OCI-LY7 (cell line): ENCODE measurements around the gene CNOT3. TPM values are rescaled to one million over a fixed set of nuclear protein-coding genes. Genes with fewer than 3 reads are reported as not detected.

Experiments
- BruUV-seq: library from RNA; stranded (reverse); fragments of 400-500 nt; replicated peaks from 2 replicates; lab custom pipeline; 2021; lab: Mats Ljungman, UMichigan
- CTCF ChIA-PET: fragments of 300-600 bp; sonication (Branson Sonifier 250); formaldehyde crosslinking; loops from one replicate; lab custom pipeline; 2022; ENCODE audit warnings: antibody characterized with exemption; ENCODE audit not compliant: unreplicated experiment; lab: Charles Lee
- POLR2A ChIA-PET: fragments of 300-600 bp; sonication (Branson Sonifier 250); formaldehyde crosslinking; loops from one replicate; lab custom pipeline; 2022; ENCODE audit warnings: antibody characterized with exemption; lab: Charles Lee
- DNase-seq: peaks from one replicate; pipeline ENCODE4 v3.0.0-alpha.2; 2015; ENCODE audit warnings: low spot score
- H2AFZ ChIP-seq: fragments of 200-600 bp; sonication (generic), shearing (Covaris generic); 2 replicates; pipeline ENCODE4 v1.6.1; 2014; ENCODE audit warnings: mild to moderate bottlenecking, antibody characterized with exemption, low read length, moderate library complexity
- H3K27ac ChIP-seq: fragments of 200-600 bp; sonication (generic); 2 replicates; pipeline ENCODE4 v1.5.1; 2014; ENCODE audit warnings: mixed run types, low read depth, mild to moderate bottlenecking, moderate library complexity, low read length, inconsistent platforms; ENCODE audit not compliant: poor library complexity, severe bottlenecking
- H3K36me3 ChIP-seq: fragments of 200-600 bp; sonication (generic); 2 replicates; pipeline ENCODE4 v1.6.1; 2014; ENCODE audit warnings: mild to moderate bottlenecking, antibody characterized with exemption, low read length, moderate library complexity, mixed read lengths; ENCODE audit not compliant: insufficient read depth
- H3K4me1 ChIP-seq: fragments of 200-600 bp; sonication (generic); 2 replicates; pipeline ENCODE4 v1.5.1; 2014; ENCODE audit warnings: mild to moderate bottlenecking, low read length; ENCODE audit not compliant: insufficient read depth, poor library complexity, severe bottlenecking
- H3K4me2 ChIP-seq: fragments of 200-600 bp; sonication (generic); 2 replicates; pipeline ENCODE4 v1.6.1; 2014; ENCODE audit warnings: mild to moderate bottlenecking, low read length
- H3K4me3 ChIP-seq: fragments of 200-600 bp; sonication (generic); 2 replicates; pipeline ENCODE4 v1.5.1; 2014; ENCODE audit warnings: mild to moderate bottlenecking, low read depth, low read length; ENCODE audit not compliant: poor library complexity, severe bottlenecking
- H3K79me2 ChIP-seq: fragments of 200-600 bp; sonication (generic); 2 replicates; pipeline ENCODE4 v1.6.1; 2016; ENCODE audit warnings: low read depth, mild to moderate bottlenecking, low read length, moderate library complexity, mixed read lengths; ENCODE audit not compliant: insufficient read depth
- H3K9me2 ChIP-seq: fragments of 200-600 bp; sonication (generic); 2 replicates; pipeline ENCODE4 v1.6.1; 2016; ENCODE audit warnings: mild to moderate bottlenecking, low read length, mixed read lengths; ENCODE audit not compliant: insufficient read depth
- H3K9me3 ChIP-seq: fragments of 200-600 bp; sonication (generic); 2 replicates; pipeline ENCODE4 v1.6.1; 2014; ENCODE audit warnings: mild to moderate bottlenecking, mixed run types, low read length, mixed read lengths
- H4K20me1 ChIP-seq: fragments of 200-600 bp; sonication (generic); 2 replicates; pipeline ENCODE4 v1.6.1; 2014; ENCODE audit warnings: mild to moderate bottlenecking, antibody characterized with exemption, low read length, moderate library complexity, mixed read lengths; ENCODE audit not compliant: insufficient read depth
- EZH2phosphoT487 ChIP-seq: fragments of 200-600 bp; sonication (generic); IDR thresholded peaks from 2 replicates; pipeline ENCODE4 v1.6.1; 2018; ENCODE audit warnings: low read depth, borderline replicate concordance, mild to moderate bottlenecking, mixed run types, antibody characterized with exemption, low read length, moderate library complexity, mixed read lengths
- intact Hi-C: fragments of 100-400 bp; cut with micrococcal nuclease; formaldehyde crosslinking; loops from one replicate; pipeline ENCODE4 v1.10.0; 2022; ENCODE audit not compliant: unreplicated experiment
- total RNA-seq, 2 experiments: library from RNA; depleted of rRNA in 1 of 2; stranded (reverse); fragments of >200 nt in 1 of 2; shearing (Covaris generic) in 1 of 2; gene quantifications; 2 replicates each; pipeline ENCODE4 v1.2.3, GENCODE V29; 2014 to 2022
- TF ChIP-seq, protein P1 (sequence below): fragments of 200-600 bp; sonication (generic); conservative IDR thresholded peaks from 2 replicates; pipeline ENCODE4 v1.5.1; 2014; ENCODE audit warnings: mild to moderate bottlenecking, antibody characterized with exemption, low read length, moderate library complexity, mixed read lengths

Gene CNOT3
- total RNA-seq, 2 experiments from 2014 or later, result 18.4 to 54.8 TPM

- intact Hi-C loops, result no loop called here
- CTCF ChIA-PET, result no interaction called here
- Histone ChIP-seq H3K9me2 (no peaks in the 10 kb centered on the region), H3K27ac (no peak within 1 kb of the TSS), H3K4me3 (no peak within 1 kb of the TSS), H3K9me3 (no peaks in the 10 kb centered on the region), H3K79me2 (no peaks in the 10 kb centered on the region), H3K4me1 (peaks cover 14% of the 10 kb centered on the region), H2AFZ (no peak within 1 kb of the TSS), H3K4me2 (peak within 1 kb of the TSS; percentile 30; the same call in 1 of the 2 replicates), H4K20me1 (no peaks in the 10 kb centered on the region), H3K36me3 (no peaks in the 10 kb centered on the region; the same call in 1 of the 2 replicates)
- TF ChIP-seq, protein P1, sequence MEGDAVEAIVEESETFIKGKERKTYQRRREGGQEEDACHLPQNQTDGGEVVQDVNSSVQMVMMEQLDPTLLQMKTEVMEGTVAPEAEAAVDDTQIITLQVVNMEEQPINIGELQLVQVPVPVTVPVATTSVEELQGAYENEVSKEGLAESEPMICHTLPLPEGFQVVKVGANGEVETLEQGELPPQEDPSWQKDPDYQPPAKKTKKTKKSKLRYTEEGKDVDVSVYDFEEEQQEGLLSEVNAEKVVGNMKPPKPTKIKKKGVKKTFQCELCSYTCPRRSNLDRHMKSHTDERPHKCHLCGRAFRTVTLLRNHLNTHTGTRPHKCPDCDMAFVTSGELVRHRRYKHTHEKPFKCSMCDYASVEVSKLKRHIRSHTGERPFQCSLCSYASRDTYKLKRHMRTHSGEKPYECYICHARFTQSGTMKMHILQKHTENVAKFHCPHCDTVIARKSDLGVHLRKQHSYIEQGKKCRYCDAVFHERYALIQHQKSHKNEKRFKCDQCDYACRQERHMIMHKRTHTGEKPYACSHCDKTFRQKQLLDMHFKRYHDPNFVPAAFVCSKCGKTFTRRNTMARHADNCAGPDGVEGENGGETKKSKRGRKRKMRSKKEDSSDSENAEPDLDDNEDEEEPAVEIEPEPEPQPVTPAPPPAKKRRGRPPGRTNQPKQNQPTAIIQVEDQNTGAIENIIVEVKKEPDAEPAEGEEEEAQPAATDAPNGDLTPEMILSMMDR, result 0 out of 2 replicates have a peak, but pooled peaks have one; percentile 28
- no peak for TF ChIP-seq EZH2phosphoT487
- peak; percentile 52 for DNase-seq
- no TSS peak for BruUV-seq
- POLR2A ChIA-PET, result no interaction called here
Measured at GRCh38 chr19:54172471-54173358, 35.2 kb downstream of the CNOT3 start, which contains the start of gene TMC4. TSS of gene TMC4 (minus strand) at chr19:54173160. CDS start at chr19:54173117, 43 bp downstream.

- CTCF ChIA-PET, result no interaction called here
- no TSS peak for BruUV-seq
- no peaks in the 10 kb centered on the region for H3K9me2 ChIP-seq
- POLR2A ChIA-PET, result no interaction called here
- no peaks in the 10 kb centered on the region for H4K20me1 ChIP-seq
- TF ChIP-seq, protein P1, result no peak
- no peak for TF ChIP-seq EZH2phosphoT487
- no peak overlapping the region for H2AFZ ChIP-seq
- H3K4me3 ChIP-seq, result no peak overlapping the region
- DNase-seq, result no peak
- intact Hi-C loops, result no loop called here
- peak overlapping the region; percentile 30; the same call in 1 of the 2 replicates for H3K4me2 ChIP-seq
- peaks cover 5% of the 10 kb centered on the region; the same call in 1 of the 2 replicates for H3K36me3 ChIP-seq
- H3K9me3 ChIP-seq, result no peaks in the 10 kb centered on the region
- H3K27ac ChIP-seq, result no peak overlapping the region
- peaks cover 11% of the 10 kb centered on the region for H3K4me1 ChIP-seq
- no peaks in the 10 kb centered on the region for H3K79me2 ChIP-seq
Measured at GRCh38 chr19:54173359-54173699, 35.8 kb downstream of the CNOT3 start.
